SIG-M5 treated with dmso at 0.1 percent for 504 hours (cell line): ENCODE results near the gene NPHS2.

Source experiments
- DNase-seq: peaks from one replicate; lab custom pipeline; 2025; ENCODE audit not compliant: unreplicated experiment; lab: John Stamatoyannopoulos, UW

NPHS2 gene

GRCh38 chr1:179575497-179576314 is at the start of gene NPHS2:
Gene NPHS2 (minus strand): TSS chr1:179575948. CDS start chr1:179575864, 84 bp downstream.
- DNase-seq, result no peak

GRCh38 chr1:179612361-179612760 is 36.6 kb upstream of the NPHS2 start:
- no peak for DNase-seq

- no peak for DNase-seq
Measured at GRCh38 chr1:179601093-179601492, 25.3 kb upstream of the NPHS2 start.

GRCh38 chr1:179599623-179600249 is 24.0 kb upstream of the NPHS2 start:
- DNase-seq, result peak; percentile 65

- peak; percentile 78 for DNase-seq
Measured at GRCh38 chr1:179598631-179599030, 22.9 kb upstream of the NPHS2 start.

GRCh38 chr1:179591592-179592580 is 16.1 kb upstream of the NPHS2 start, which contains the start of gene TDRD5:
Gene TDRD5 (plus strand): TSS chr1:179591832. CDS start chr1:179592616, 784 bp downstream.
- peak; percentile 13 for DNase-seq

GRCh38 chr1:179591253-179591591 is 15.5 kb upstream of the NPHS2 start:
- DNase-seq, result no peak

GRCh38 chr1:179590671-179591070 is 14.9 kb upstream of the NPHS2 start:
- no peak for DNase-seq

GRCh38 chr1:179589509-179589908 is 13.8 kb upstream of the NPHS2 start:
- no peak for DNase-seq

GRCh38 chr1:179588425-179589024 is 12.8 kb upstream of the NPHS2 start:
- no peak for DNase-seq

GRCh38 chr1:179587336-179587735 is 11.6 kb upstream of the NPHS2 start:
- no peak for DNase-seq

- peak; percentile 4 for DNase-seq
Measured at GRCh38 chr1:179586107-179586823, 10.5 kb upstream of the NPHS2 start.

GRCh38 chr1:179583771-179584320 is 8.1 kb upstream of the NPHS2 start:
- DNase-seq, result no peak

- DNase-seq, result no peak
Measured at GRCh38 chr1:179576509-179576908, 761 bp upstream of the NPHS2 start.

- no peak for DNase-seq
Measured at GRCh38 chr1:179558078-179558477, 17.7 kb downstream of the NPHS2 start.

- DNase-seq, result no peak
Measured at GRCh38 chr1:179554427-179554826, 21.3 kb downstream of the NPHS2 start.

- peak; percentile 90 for DNase-seq
Measured at GRCh38 chr1:179550746-179551682, 24.7 kb downstream of the NPHS2 start.

- DNase-seq, result peak; percentile 49
Measured at GRCh38 chr1:179549368-179549700, 26.4 kb downstream of the NPHS2 start.
